IMR-90 (cell line): ENCODE measurements around the gene LENEP. TPM values are rescaled to one million over a fixed set of nuclear protein-coding genes. Genes with fewer than 3 reads are reported as not detected.
A peak's percentile ranks its signal among the peaks of the same experiment; 100 is the strongest.

Experiments used
- ATAC-seq: fragments of 200-7000 bp; cut with Tn5 transposase; 2 replicates; pipeline ENCODE4 v1.9.1; 2020; ENCODE audit warnings: low read depth, mild to moderate bottlenecking, moderate library complexity
- BruUV-seq: library from RNA; stranded (reverse); fragments of 400-500 nt; replicated peaks from 2 replicates; lab custom pipeline; 2021; lab: Mats Ljungman, UMichigan
- CTCF ChIA-PET: fragments of 300-600 bp; formaldehyde crosslinking; extraction: SDS; loops from one replicate; lab custom pipeline; 2021; ENCODE audit warnings: antibody characterized with exemption; lab: Yijun Ruan, JAX
- POLR2A ChIA-PET: fragments of 300-600 bp; sonication (Branson Sonifier 250); formaldehyde crosslinking; loops from one replicate; lab custom pipeline; 2022; ENCODE audit warnings: antibody characterized with exemption; ENCODE audit not compliant: unreplicated experiment; lab: Charles Lee
- DNase-seq: peaks from one replicate; pipeline ENCODE4 v3.0.0; 2013
- H2AFZ ChIP-seq: replicated peaks from 2 replicates; pipeline ENCODE3; 2013; ENCODE audit warnings: low read length, mild to moderate bottlenecking; ENCODE audit not compliant: poor library complexity
- H2AK5ac ChIP-seq: 2 replicates; pipeline ENCODE4 v1.6.1; 2013; ENCODE audit warnings: low read depth, low read length, inconsistent platforms
- H2AK9ac ChIP-seq: replicated peaks from 2 replicates; pipeline ENCODE3; 2013; ENCODE audit warnings: mild to moderate bottlenecking, low read depth, low read length, moderate library complexity; ENCODE audit not compliant: poor library complexity
- H2BK120ac ChIP-seq: 2 replicates; pipeline ENCODE4 v1.6.1; 2013; ENCODE audit warnings: low read depth, low read length, inconsistent platforms
- H2BK15ac ChIP-seq: 3 replicates; pipeline ENCODE4 v1.6.1; 2013; ENCODE audit warnings: low read depth, low read length, inconsistent platforms
- H2BK20ac ChIP-seq: 2 replicates; pipeline ENCODE4 v1.6.1; 2013; ENCODE audit warnings: low read depth, mild to moderate bottlenecking, inconsistent platforms, low read length, moderate library complexity
- H2BK5ac ChIP-seq: 2 replicates; pipeline ENCODE4 v1.6.1; 2013; ENCODE audit warnings: mild to moderate bottlenecking, low read depth, low read length, inconsistent platforms; ENCODE audit not compliant: poor library complexity, severe bottlenecking
- H3K14ac ChIP-seq: replicated peaks from 2 replicates; pipeline ENCODE4 v1.6.1; 2013; ENCODE audit warnings: low read depth, low read length, inconsistent platforms
- H3K18ac ChIP-seq: 2 replicates; pipeline ENCODE4 v1.6.1; 2013; ENCODE audit warnings: low read depth, low read length, control low read depth
- H3K23ac ChIP-seq: 2 replicates; pipeline ENCODE4 v1.6.1; 2013; ENCODE audit warnings: low read depth, low read length, inconsistent platforms
- H3K27ac ChIP-seq: 2 replicates; pipeline ENCODE4 v1.5.1; 2013; ENCODE audit warnings: mild to moderate bottlenecking, control low read depth, low read length; ENCODE audit not compliant: insufficient read depth
- H3K27me3 ChIP-seq: 2 replicates; pipeline ENCODE4 v1.6.1; 2013; ENCODE audit warnings: low read length; ENCODE audit not compliant: control insufficient read depth, insufficient read depth
- H3K36me3 ChIP-seq: 2 replicates; pipeline ENCODE4 v1.6.1; 2013; ENCODE audit warnings: low read length, mixed read lengths; ENCODE audit not compliant: control insufficient read depth, insufficient read depth
- H3K4ac ChIP-seq: 2 replicates; pipeline ENCODE4 v1.6.1; 2013; ENCODE audit warnings: low read depth, low read length, inconsistent platforms
- H3K4me1 ChIP-seq: 2 replicates; pipeline ENCODE4 v1.6.1; 2013; ENCODE audit warnings: low read length, mixed read lengths; ENCODE audit not compliant: control insufficient read depth, insufficient read depth
- H3K4me2 ChIP-seq: 2 replicates; pipeline ENCODE4 v1.6.1; 2013; ENCODE audit warnings: low read depth, mild to moderate bottlenecking, control low read depth, low read length, moderate library complexity
- H3K4me3 ChIP-seq: 2 replicates; pipeline ENCODE4 v1.5.1; 2013; ENCODE audit warnings: low read depth, mild to moderate bottlenecking, control low read depth, low read length, moderate library complexity; ENCODE audit not compliant: insufficient read depth
- H3K56ac ChIP-seq: 2 replicates; pipeline ENCODE4 v1.6.1; 2013; ENCODE audit warnings: low read length, inconsistent platforms; ENCODE audit not compliant: insufficient read depth; ENCODE audit errors: extremely low read depth
- H3K79me1 ChIP-seq, 2 experiments: 2 replicates each; pipeline ENCODE4 v1.6.1; 2013; ENCODE audit warnings: low read length in 2 of 2, inconsistent platforms in 1 of 2, low read depth in 1 of 2
- H3K9ac ChIP-seq: 2 replicates; pipeline ENCODE4 v1.6.1; 2013; ENCODE audit warnings: low read depth, low read length, control low read depth
- H3K9me1 ChIP-seq: 2 replicates; pipeline ENCODE4 v1.6.1; 2013; ENCODE audit warnings: low read length, inconsistent platforms; ENCODE audit not compliant: insufficient read depth
- H3K9me3 ChIP-seq: 2 replicates; pipeline ENCODE4 v1.6.1; 2013; ENCODE audit warnings: low read length; ENCODE audit not compliant: control insufficient read depth, insufficient read depth
- H4K20me1 ChIP-seq: 2 replicates; pipeline ENCODE4 v1.6.1; 2013; ENCODE audit warnings: low read length, inconsistent platforms; ENCODE audit not compliant: insufficient read depth
- H4K5ac ChIP-seq: 2 replicates; pipeline ENCODE4 v1.6.1; 2013; ENCODE audit warnings: mild to moderate bottlenecking, low read depth, low read length, control low read depth
- H4K8ac ChIP-seq, 2 experiments: 2 replicates each; pipeline ENCODE4 v1.6.1; 2013; ENCODE audit warnings: low read depth in 2 of 2, low read length in 2 of 2, control low read depth in 1 of 2, inconsistent platforms in 1 of 2
- H4K91ac ChIP-seq: 2 replicates; pipeline ENCODE4 v1.6.1; 2013; ENCODE audit warnings: low read depth, low read length, inconsistent platforms; ENCODE audit not compliant: insufficient read depth
- CEBPB ChIP-seq: IDR thresholded peaks from 2 replicates; pipeline ENCODE4 v1.6.1; 2012; ENCODE audit warnings: low read depth, low read length, improper control_type of control experiment
- RAD21 ChIP-seq: IDR thresholded peaks from 2 replicates; pipeline ENCODE4 v1.6.1; 2012; ENCODE audit warnings: low read length, improper control_type of control experiment
- WGBS, 2 experiments: methylation state at CpG; one replicate each; pipeline versions ENCODE4 v1.1.5 to v1.1.7; 2013; ENCODE audit warnings: missing lambda C conversion rate in 2 of 2; ENCODE audit not compliant: insufficient read length in 1 of 2; ENCODE audit errors: extremely low coverage in 2 of 2; 5-methylcytosine and 5-hydroxymethylcytosine counted together
- dilution Hi-C: fragments of 300-500 bp; cut with HindIII; formaldehyde crosslinking; loops from one replicate; pipeline ENCODE4 v1.14.3; 2018; ENCODE audit warnings: low sequenced_read_pairs; ENCODE audit not compliant: unreplicated experiment
- in situ Hi-C: fragments of 300-500 bp; cut with MboI; formaldehyde crosslinking; loops from 3 replicates; pipeline ENCODE4 v1.14.3; 2019; ENCODE audit warnings: low sequenced_read_pairs, inconsistent platforms, mixed read lengths
- intact Hi-C: fragments of 100-400 bp; cut with micrococcal nuclease; formaldehyde crosslinking; loops from 2 replicates; pipeline ENCODE4 v1.10.0; 2022
- polyA plus RNA-seq, 3 experiments: library from polyadenylated mRNA; depleted of rRNA; stranded (reverse); fragments of >200 nt; gene quantifications; 2 replicates each; pipeline ENCODE4 v1.2.3, GENCODE V29; 2012; ENCODE audit warnings: low replicate concordance in 1 of 3
- total RNA-seq: library from RNA; depleted of rRNA; stranded (reverse); fragments of >200 nt; gene quantifications from 2 replicates; pipeline ENCODE4 v1.2.3, GENCODE V29; 2012

Gene LENEP
- total and polyA plus RNA-seq, 2 of the 4 experiments (the other 2 are of a cell fraction), result not detected

DNA sequence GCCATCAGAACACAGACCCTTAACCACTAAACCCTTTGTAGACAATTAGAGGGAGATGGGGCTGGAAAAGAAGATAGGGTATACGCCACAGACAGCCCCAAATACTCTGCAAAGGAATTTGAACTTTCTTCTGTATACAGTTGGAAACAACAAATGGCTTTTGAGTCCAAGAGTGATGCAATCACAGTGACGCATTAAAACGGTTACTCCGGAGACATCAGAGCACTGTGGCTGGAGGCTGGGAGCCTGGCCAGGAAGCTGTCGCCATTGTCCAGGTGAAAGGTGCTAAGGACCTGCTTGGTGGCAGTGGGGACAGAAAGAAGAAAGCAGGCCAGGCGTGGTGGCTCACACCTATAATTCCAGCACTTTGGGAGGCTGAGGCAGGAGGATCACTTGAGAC is 6.1 kb upstream of the LENEP start:
- Histone ChIP-seq H4K5ac (no peak overlapping the region), H3K36me3 (peaks cover 28% of the 10 kb centered on the region), H2BK15ac (no peak overlapping the region), H3K27ac (no peak overlapping the region), H3K27me3 (no peaks in the 10 kb centered on the region), H4K20me1 (peaks cover 12% of the 10 kb centered on the region; the same call in 1 of the 2 replicates), H2AK9ac (no peak overlapping the region), H2BK5ac (no peak overlapping the region), H3K4me1 (peaks cover 3% of the 10 kb centered on the region), H2AK5ac (no peak overlapping the region; the same call in 1 of the 2 replicates), H3K23ac (no peak overlapping the region), H3K4ac (no peak overlapping the region), H3K18ac (no peak overlapping the region), H3K14ac (no peak overlapping the region), H2BK120ac (no peak overlapping the region), H2BK20ac (no peak overlapping the region), H4K91ac (no peak overlapping the region), H3K9me1 (0 out of 2 replicates have a peak, but pooled peaks cover 3% of the 10 kb centered on the region), H3K79me1 (peaks cover 27 to 66% of the 10 kb centered on the region in 2 experiments), H4K8ac (no peak overlapping the region), H3K4me2 (no peak overlapping the region), H3K56ac (no peak overlapping the region), H3K4me3 (no peak overlapping the region), H2AFZ (no peak overlapping the region), H3K9me3 (no peaks in the 10 kb centered on the region), H3K9ac (no peak overlapping the region)
- DNase-seq (no peak), ATAC-seq (no peak)
- no TSS peak for BruUV-seq
- no peak for TF ChIP-seq RAD21
- peak; percentile 75 for TF ChIP-seq CEBPB
- ChIA-PET CTCF (interaction anchor here (0.8 kb wide), 1 partner anchor 98 kb away, joined by 3 read pairs; no protein-coding TSS in a partner anchor), POLR2A (no interaction called here)
- intact Hi-C loops, result no loop called here
- 70% methylated on average over 2 of the region's 6 CpGs; no CpG with 5 or more reads in 1 of the 2 experiments for WGBS, 2 experiments
- in situ Hi-C loops, result no loop called here
- dilution Hi-C loops, result no loop called here
